HEK293 (cell line): Measurements from ENCODE around the gene DSN1.

ENCODE experiments used
- CTCF ChIA-PET: fragments of 350-600 bp; formaldehyde crosslinking; extraction: SDS; loops from one replicate; lab custom pipeline; 2021; ENCODE audit warnings: antibody characterized with exemption; lab: Yijun Ruan, JAX
- POLR2A ChIA-PET: fragments of 300-600 bp; formaldehyde crosslinking; extraction: SDS; loops from one replicate; lab custom pipeline; 2020; ENCODE audit warnings: antibody characterized with exemption, inconsistent platforms; lab: Yijun Ruan, JAX
- H3K27ac ChIP-seq: fragments of 200-500 bp; sonication (Bioruptor generic); 2 replicates; pipeline ENCODE4 v1.5.1; 2014; ENCODE audit warnings: low read depth, low read length, control low read depth, inconsistent platforms; ENCODE audit errors: extremely low read depth
- H3K36me3 ChIP-seq, 2 experiments: fragments of 200-500 bp in 1 of 2; sonication (Bioruptor generic) in 1 of 2; 1 replicate in 1 of 2; 2 replicates in 1 of 2; pipeline ENCODE4 v1.5.1; 2014 to 2017; ENCODE audit warnings: inconsistent platforms in 2 of 2, low read length in 2 of 2; ENCODE audit not compliant: control insufficient read depth in 2 of 2, insufficient read depth in 1 of 2
- H3K4me1 ChIP-seq: fragments of 200-500 bp; sonication (Bioruptor generic); 2 replicates; pipeline ENCODE4 v1.5.1; 2014; ENCODE audit warnings: mild to moderate bottlenecking, low read length, inconsistent platforms; ENCODE audit not compliant: control insufficient read depth, insufficient read depth
- H3K4me3 ChIP-seq: 2 replicates; pipeline ENCODE4 v1.5.1; 2011; ENCODE audit warnings: low read depth, mild to moderate bottlenecking, control low read depth, low read length, moderate library complexity
- H3K9me3 ChIP-seq: fragments of 200-500 bp; sonication (Bioruptor generic); 2 replicates; pipeline ENCODE4 v1.5.1; 2014; ENCODE audit warnings: low read depth, low read length, inconsistent platforms; ENCODE audit not compliant: control insufficient read depth, insufficient read depth
- BCL11B ChIP-seq: fragments of 450-650 bp; formaldehyde crosslinking; IDR thresholded peaks from 2 replicates; pipeline ENCODE4 v1.5.1; 2016; ENCODE audit warnings: low read depth, missing biosample characterization, missing genetic modification characterization
- GLI2 ChIP-seq: fragments of 450-650 bp; formaldehyde crosslinking; IDR thresholded peaks from 2 replicates; pipeline ENCODE4; 2017; ENCODE audit warnings: missing biosample characterization, missing genetic modification characterization, low read depth, borderline replicate concordance
- REPIN1 ChIP-seq: fragments of 450-650 bp; formaldehyde crosslinking; IDR thresholded peaks from 2 replicates; pipeline ENCODE4 v1.5.1; 2017; ENCODE audit warnings: missing biosample characterization, missing genetic modification characterization, low read depth
- ZEB2 ChIP-seq: fragments of 450-650 bp; formaldehyde crosslinking; IDR thresholded peaks from 2 replicates; pipeline ENCODE4 v1.5.1; 2016; ENCODE audit warnings: missing biosample characterization, missing genetic modification characterization
- ZFP37 ChIP-seq: fragments of 450-650 bp; formaldehyde crosslinking; IDR thresholded peaks from 2 replicates; pipeline ENCODE4 v1.5.1; 2016; ENCODE audit warnings: missing biosample characterization, missing genetic modification characterization
- ZNF10 ChIP-seq: fragments of 450-650 bp; formaldehyde crosslinking; IDR thresholded peaks from 2 replicates; pipeline ENCODE4 v1.5.1; 2017; ENCODE audit warnings: missing biosample characterization, missing genetic modification characterization
- ZNF133 ChIP-seq: fragments of 450-650 bp; formaldehyde crosslinking; IDR thresholded peaks from 2 replicates; pipeline ENCODE4 v1.5.1; 2016; ENCODE audit warnings: missing biosample characterization, missing genetic modification characterization
- ZNF19 ChIP-seq: fragments of 450-650 bp; formaldehyde crosslinking; IDR thresholded peaks from 2 replicates; pipeline ENCODE4; 2016; ENCODE audit warnings: missing biosample characterization, missing genetic modification characterization, low read depth
- ZNF248 ChIP-seq: fragments of 450-650 bp; formaldehyde crosslinking; IDR thresholded peaks from 2 replicates; pipeline ENCODE4 v1.5.1; 2017; ENCODE audit warnings: missing biosample characterization, missing genetic modification characterization
- ZNF274 ChIP-seq, 2 experiments: fragments of 200-500 bp in 1 of 2; fragments of 450-650 bp in 1 of 2; sonication (Bioruptor generic) in 1 of 2; formaldehyde crosslinking in 1 of 2; IDR thresholded peaks; 2 replicates each; pipeline versions ENCODE4 v1.5.1 to v1.6.1; 2014 to 2016; ENCODE audit warnings: borderline replicate concordance in 1 of 2, inconsistent platforms in 1 of 2, low read length in 1 of 2, missing biosample characterization in 1 of 2, missing genetic modification characterization in 1 of 2
- ZNF302 ChIP-seq: fragments of 450-650 bp; formaldehyde crosslinking; IDR thresholded peaks from 2 replicates; pipeline ENCODE4 v1.5.1; 2016; ENCODE audit warnings: missing biosample characterization, missing genetic modification characterization, low read depth
- ZNF544 ChIP-seq: fragments of 450-650 bp; formaldehyde crosslinking; IDR thresholded peaks from 2 replicates; pipeline ENCODE4 v1.5.0; 2017; ENCODE audit warnings: missing biosample characterization, missing genetic modification characterization
- ZNF560 ChIP-seq: fragments of 450-650 bp; formaldehyde crosslinking; IDR thresholded peaks from 2 replicates; pipeline ENCODE4 v1.5.1; 2017; ENCODE audit warnings: missing biosample characterization, missing genetic modification characterization, borderline replicate concordance
- ZNF654 ChIP-seq: fragments of 450-650 bp; formaldehyde crosslinking; IDR thresholded peaks from 2 replicates; pipeline ENCODE4 v1.5.1; 2016; ENCODE audit warnings: low read depth, missing biosample characterization, missing genetic modification characterization
- ZNF660 ChIP-seq: fragments of 450-650 bp; IDR thresholded peaks from 2 replicates; pipeline ENCODE4 v1.5.1; 2018; ENCODE audit warnings: missing biosample characterization, mild to moderate bottlenecking, missing genetic modification characterization
- ZNF670 ChIP-seq: fragments of 450-650 bp; formaldehyde crosslinking; IDR thresholded peaks from 2 replicates; pipeline ENCODE4 v1.5.1; 2016; ENCODE audit warnings: missing biosample characterization, missing genetic modification characterization, low read depth
- ZNF768 ChIP-seq: fragments of 450-650 bp; formaldehyde crosslinking; IDR thresholded peaks from 2 replicates; pipeline ENCODE4 v1.5.1; 2018; ENCODE audit warnings: missing biosample characterization, mild to moderate bottlenecking, missing genetic modification characterization
- ZNF777 ChIP-seq: fragments of 450-650 bp; formaldehyde crosslinking; IDR thresholded peaks from 2 replicates; pipeline ENCODE4 v1.5.1; 2017; ENCODE audit warnings: missing biosample characterization, missing genetic modification characterization, borderline replicate concordance
- TF ChIP-seq, protein P1 (sequence below): fragments of 450-650 bp; formaldehyde crosslinking; IDR thresholded peaks from 2 replicates; pipeline ENCODE4 v1.5.1; 2017; ENCODE audit warnings: missing biosample characterization, missing genetic modification characterization
- TF ChIP-seq, protein P2 (sequence below): fragments of 450-650 bp; formaldehyde crosslinking; IDR thresholded peaks from 2 replicates; pipeline ENCODE4 v1.5.1; 2016; ENCODE audit warnings: missing biosample characterization, missing genetic modification characterization
- TF ChIP-seq, protein P3 (sequence below): fragments of 450-650 bp; formaldehyde crosslinking; IDR thresholded peaks from 2 replicates; pipeline ENCODE4 v1.5.1; 2016; ENCODE audit warnings: missing biosample characterization, missing genetic modification characterization, borderline replicate concordance
- TF ChIP-seq, protein P4 (sequence below): fragments of 450-650 bp; IDR thresholded peaks from 2 replicates; pipeline ENCODE4 v1.5.1; 2018; ENCODE audit warnings: missing biosample characterization, mild to moderate bottlenecking, missing genetic modification characterization

Gene DSN1

DNA sequence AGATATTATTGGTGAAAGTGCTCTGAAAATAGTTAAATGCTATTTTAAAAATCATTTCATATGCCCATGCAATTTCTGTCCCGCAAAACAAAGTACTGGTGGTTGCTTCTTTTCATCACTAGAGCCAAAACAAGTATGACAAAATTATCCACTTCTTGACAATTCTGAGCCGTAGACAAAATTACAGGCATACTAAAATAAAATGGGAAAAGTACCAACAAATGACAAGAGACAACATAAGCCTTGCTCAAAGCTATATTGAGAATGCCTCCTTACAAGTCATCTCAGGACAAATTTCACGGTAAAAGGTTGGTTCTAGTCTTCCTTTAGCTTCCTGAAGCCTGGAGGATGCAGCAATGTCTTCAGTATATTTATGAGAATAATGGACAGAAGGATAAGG lies 56.5 kb downstream of the DSN1 start:
- CTCF ChIA-PET, result interaction anchor here (0.6 to 1.3 kb wide), 4 partner anchors 28 to 514 kb away, joined by 3 to 5 read pairs (median 4); no protein-coding TSS in a partner anchor
- Histone ChIP-seq H3K4me1 (no peaks in the 10 kb centered on the region), H3K36me3 (peaks cover 0 to 24% of the 10 kb centered on the region in 2 experiments; a peak in 2 of 3 replicates), H3K27ac (no peak overlapping the region), H3K9me3 (no peaks in the 10 kb centered on the region), H3K4me3 (no peak overlapping the region)
- TF ChIP-seq BCL11B (tag by site-specific recombination), result no peak
- no peak for TF ChIP-seq ZNF10 (tag by site-specific recombination)
- TF ChIP-seq GLI2, result no peak
- no peak for TF ChIP-seq ZNF670 (tag by site-specific recombination)
- no peak for TF ChIP-seq ZNF302 (tag by site-specific recombination)
- no peak for TF ChIP-seq ZNF777 (tag by site-specific recombination)
- no peak for TF ChIP-seq ZFP37 (tag by site-specific recombination)
- POLR2A ChIA-PET, result no interaction called here

DNA sequence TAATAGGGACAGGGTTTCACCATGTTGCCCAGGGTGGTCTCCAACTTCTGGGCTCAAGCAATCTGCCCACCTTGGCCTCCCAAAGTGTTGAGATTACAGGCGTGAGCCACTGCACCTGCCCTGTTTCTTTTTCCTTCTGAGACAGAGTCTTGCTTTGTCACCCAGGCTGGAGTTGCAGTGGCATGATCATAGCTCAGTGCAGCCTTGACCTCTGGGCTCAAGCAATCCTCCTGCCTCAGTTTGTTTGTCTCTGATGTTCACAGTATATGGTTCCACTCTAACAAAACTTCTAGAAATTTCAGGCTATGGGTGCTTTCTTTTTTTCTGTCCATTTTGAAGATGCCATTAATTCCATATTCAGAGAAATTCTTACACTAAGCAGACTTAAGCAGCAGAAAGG lies 60.8 kb downstream of the DSN1 start:
- no peaks in the 10 kb centered on the region for H3K4me1 ChIP-seq
- H3K4me3 ChIP-seq, result no peak overlapping the region
- no peaks in the 10 kb centered on the region for H3K9me3 ChIP-seq
- TF ChIP-seq, protein P1, sequence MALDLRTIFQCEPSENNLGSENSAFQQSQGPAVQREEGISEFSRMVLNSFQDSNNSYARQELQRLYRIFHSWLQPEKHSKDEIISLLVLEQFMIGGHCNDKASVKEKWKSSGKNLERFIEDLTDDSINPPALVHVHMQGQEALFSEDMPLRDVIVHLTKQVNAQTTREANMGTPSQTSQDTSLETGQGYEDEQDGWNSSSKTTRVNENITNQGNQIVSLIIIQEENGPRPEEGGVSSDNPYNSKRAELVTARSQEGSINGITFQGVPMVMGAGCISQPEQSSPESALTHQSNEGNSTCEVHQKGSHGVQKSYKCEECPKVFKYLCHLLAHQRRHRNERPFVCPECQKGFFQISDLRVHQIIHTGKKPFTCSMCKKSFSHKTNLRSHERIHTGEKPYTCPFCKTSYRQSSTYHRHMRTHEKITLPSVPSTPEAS (tag by site-specific recombination), result no peak
- ChIA-PET POLR2A (no interaction called here), CTCF (interaction anchor here (0.6 to 0.9 kb wide), 3 partner anchors 16 to 20 kb away, joined by 4 to 8 read pairs (median 4); no protein-coding TSS in a partner anchor)
- no peak overlapping the region for H3K27ac ChIP-seq
- H3K36me3 ChIP-seq, result peaks cover 0 to 1% of the 10 kb centered on the region in 2 experiments; a peak in 2 of 3 replicates

DNA sequence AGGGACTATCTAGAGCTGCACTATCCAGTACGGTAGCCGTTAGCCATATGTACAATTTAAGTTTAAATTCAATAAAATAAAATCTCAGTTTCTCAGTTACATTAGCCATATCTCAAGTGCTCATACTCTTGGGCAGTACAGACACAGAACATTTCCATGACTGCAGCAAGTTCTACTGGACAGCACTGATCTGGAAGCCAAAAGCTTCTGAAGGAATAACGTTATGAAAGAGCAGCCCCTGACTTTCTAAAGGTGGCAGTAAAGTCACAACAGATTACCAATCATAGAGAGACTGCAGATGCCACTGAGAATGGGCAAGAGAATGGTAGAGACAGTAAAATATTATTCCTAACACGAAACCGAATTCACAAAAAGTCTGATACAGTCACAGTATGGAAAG lies 64.4 kb downstream of the DSN1 start:
- Histone ChIP-seq H3K4me1 (no peaks in the 10 kb centered on the region), H3K36me3 (peaks cover 0 to 2% of the 10 kb centered on the region in 2 experiments; a peak in 2 of 3 replicates), H3K27ac (no peak overlapping the region), H3K4me3 (no peak overlapping the region), H3K9me3 (no peaks in the 10 kb centered on the region)
- CTCF ChIA-PET, result interaction anchor here (0.5 kb wide), 1 partner anchor 492 kb away, joined by 3 read pairs; no protein-coding TSS in a partner anchor
- POLR2A ChIA-PET, result no interaction called here
- TF ChIP-seq ZNF274 (IDR thresholded peaks at IDR 0.05; ENCODE audit: low read length) (no peak), ZNF274 (tag by site-specific recombination; IDR thresholded peaks at IDR 0.05; ENCODE audit: borderline replicate concordance) (no peak), ZNF768 (tag by site-specific recombination) (no peak), ZNF560 (tag by site-specific recombination) (no peak), ZEB2 (tag by site-specific recombination) (no peak), ZNF544 (tag by site-specific recombination) (no peak), REPIN1 (tag by site-specific recombination) (no peak), ZNF248 (tag by site-specific recombination) (no peak), ZNF19 (tag by site-specific recombination) (no peak), ZNF660 (tag by site-specific recombination) (no peak), ZNF133 (tag by site-specific recombination) (no peak), ZNF654 (tag by site-specific recombination) (no peak)
- TF ChIP-seq, protein P2, sequence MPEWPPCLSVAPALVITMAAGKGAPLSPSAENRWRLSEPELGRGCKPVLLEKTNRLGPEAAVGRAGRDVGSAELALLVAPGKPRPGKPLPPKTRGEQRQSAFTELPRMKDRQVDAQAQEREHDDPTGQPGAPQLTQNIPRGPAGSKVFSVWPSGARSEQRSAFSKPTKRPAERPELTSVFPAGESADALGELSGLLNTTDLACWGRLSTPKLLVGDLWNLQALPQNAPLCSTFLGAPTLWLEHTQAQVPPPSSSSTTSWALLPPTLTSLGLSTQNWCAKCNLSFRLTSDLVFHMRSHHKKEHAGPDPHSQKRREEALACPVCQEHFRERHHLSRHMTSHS (tag by site-specific recombination), result no peak
- TF ChIP-seq, protein P3, sequence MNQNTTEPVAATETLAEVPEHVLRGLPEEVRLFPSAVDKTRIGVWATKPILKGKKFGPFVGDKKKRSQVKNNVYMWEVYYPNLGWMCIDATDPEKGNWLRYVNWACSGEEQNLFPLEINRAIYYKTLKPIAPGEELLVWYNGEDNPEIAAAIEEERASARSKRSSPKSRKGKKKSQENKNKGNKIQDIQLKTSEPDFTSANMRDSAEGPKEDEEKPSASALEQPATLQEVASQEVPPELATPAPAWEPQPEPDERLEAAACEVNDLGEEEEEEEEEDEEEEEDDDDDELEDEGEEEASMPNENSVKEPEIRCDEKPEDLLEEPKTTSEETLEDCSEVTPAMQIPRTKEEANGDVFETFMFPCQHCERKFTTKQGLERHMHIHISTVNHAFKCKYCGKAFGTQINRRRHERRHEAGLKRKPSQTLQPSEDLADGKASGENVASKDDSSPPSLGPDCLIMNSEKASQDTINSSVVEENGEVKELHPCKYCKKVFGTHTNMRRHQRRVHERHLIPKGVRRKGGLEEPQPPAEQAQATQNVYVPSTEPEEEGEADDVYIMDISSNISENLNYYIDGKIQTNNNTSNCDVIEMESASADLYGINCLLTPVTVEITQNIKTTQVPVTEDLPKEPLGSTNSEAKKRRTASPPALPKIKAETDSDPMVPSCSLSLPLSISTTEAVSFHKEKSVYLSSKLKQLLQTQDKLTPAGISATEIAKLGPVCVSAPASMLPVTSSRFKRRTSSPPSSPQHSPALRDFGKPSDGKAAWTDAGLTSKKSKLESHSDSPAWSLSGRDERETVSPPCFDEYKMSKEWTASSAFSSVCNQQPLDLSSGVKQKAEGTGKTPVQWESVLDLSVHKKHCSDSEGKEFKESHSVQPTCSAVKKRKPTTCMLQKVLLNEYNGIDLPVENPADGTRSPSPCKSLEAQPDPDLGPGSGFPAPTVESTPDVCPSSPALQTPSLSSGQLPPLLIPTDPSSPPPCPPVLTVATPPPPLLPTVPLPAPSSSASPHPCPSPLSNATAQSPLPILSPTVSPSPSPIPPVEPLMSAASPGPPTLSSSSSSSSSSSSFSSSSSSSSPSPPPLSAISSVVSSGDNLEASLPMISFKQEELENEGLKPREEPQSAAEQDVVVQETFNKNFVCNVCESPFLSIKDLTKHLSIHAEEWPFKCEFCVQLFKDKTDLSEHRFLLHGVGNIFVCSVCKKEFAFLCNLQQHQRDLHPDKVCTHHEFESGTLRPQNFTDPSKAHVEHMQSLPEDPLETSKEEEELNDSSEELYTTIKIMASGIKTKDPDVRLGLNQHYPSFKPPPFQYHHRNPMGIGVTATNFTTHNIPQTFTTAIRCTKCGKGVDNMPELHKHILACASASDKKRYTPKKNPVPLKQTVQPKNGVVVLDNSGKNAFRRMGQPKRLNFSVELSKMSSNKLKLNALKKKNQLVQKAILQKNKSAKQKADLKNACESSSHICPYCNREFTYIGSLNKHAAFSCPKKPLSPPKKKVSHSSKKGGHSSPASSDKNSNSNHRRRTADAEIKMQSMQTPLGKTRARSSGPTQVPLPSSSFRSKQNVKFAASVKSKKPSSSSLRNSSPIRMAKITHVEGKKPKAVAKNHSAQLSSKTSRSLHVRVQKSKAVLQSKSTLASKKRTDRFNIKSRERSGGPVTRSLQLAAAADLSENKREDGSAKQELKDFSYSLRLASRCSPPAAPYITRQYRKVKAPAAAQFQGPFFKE (tag by site-specific recombination), result no peak
- TF ChIP-seq, protein P4, sequence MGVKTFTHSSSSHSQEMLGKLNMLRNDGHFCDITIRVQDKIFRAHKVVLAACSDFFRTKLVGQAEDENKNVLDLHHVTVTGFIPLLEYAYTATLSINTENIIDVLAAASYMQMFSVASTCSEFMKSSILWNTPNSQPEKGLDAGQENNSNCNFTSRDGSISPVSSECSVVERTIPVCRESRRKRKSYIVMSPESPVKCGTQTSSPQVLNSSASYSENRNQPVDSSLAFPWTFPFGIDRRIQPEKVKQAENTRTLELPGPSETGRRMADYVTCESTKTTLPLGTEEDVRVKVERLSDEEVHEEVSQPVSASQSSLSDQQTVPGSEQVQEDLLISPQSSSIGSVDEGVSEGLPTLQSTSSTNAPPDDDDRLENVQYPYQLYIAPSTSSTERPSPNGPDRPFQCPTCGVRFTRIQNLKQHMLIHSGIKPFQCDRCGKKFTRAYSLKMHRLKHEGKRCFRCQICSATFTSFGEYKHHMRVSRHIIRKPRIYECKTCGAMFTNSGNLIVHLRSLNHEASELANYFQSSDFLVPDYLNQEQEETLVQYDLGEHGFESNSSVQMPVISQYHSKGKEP (tag by site-specific recombination), result no peak
